Neural progenitor cell (in vitro differentiated cells): ENCODE measurements around the gene FRA10AC1. TPM values are rescaled to one million over a fixed set of nuclear protein-coding genes. Genes with fewer than 3 reads are reported as not detected.

Experiments used
- DNase-seq: peaks from one replicate; pipeline ENCODE4 v3.0.0-alpha.2; 2016; ENCODE audit warnings: low spot score
- H2AFZ ChIP-seq: fragments of 200-600 bp; sonication (generic); replicated peaks from 2 replicates; pipeline ENCODE4 v1.6.1; 2016; ENCODE audit warnings: antibody characterized with exemption
- H3F3A ChIP-seq: fragments of 200-600 bp; sonication (generic); 2 replicates; pipeline ENCODE4 v1.6.1; 2016; ENCODE audit warnings: antibody characterized with exemption, low read depth
- H3K27ac ChIP-seq: fragments of 200-600 bp; sonication (generic); 2 replicates; pipeline ENCODE4 v1.5.1; 2016; ENCODE audit warnings: mild to moderate bottlenecking
- H3K27me3 ChIP-seq: fragments of 200-600 bp; sonication (generic); 2 replicates; pipeline ENCODE4 v1.6.1; 2016; ENCODE audit warnings: mild to moderate bottlenecking, moderate library complexity
- H3K36me3 ChIP-seq: fragments of 200-600 bp; sonication (generic); 2 replicates; pipeline ENCODE4 v1.5.1; 2016
- H3K4me1 ChIP-seq: fragments of 200-600 bp; sonication (generic); 2 replicates; pipeline ENCODE4 v1.6.1; 2016; ENCODE audit warnings: mixed run types
- H3K4me2 ChIP-seq: fragments of 200-600 bp; sonication (generic); 2 replicates; pipeline ENCODE4 v1.6.1; 2016
- H3K4me3 ChIP-seq: fragments of 200-600 bp; sonication (generic); 2 replicates; pipeline ENCODE4 v1.5.1; 2016
- H3K79me2 ChIP-seq: fragments of 200-600 bp; sonication (generic); 2 replicates; pipeline ENCODE4 v1.6.1; 2016; ENCODE audit warnings: low read depth
- H3K9ac ChIP-seq: fragments of 200-600 bp; sonication (generic); 2 replicates; pipeline ENCODE4 v1.6.1; 2016
- H3K9me3 ChIP-seq: fragments of 200-600 bp; sonication (generic); 2 replicates; pipeline ENCODE4 v1.5.1; 2016; ENCODE audit warnings: low read depth
- H4K20me1 ChIP-seq: fragments of 200-600 bp; sonication (generic); 2 replicates; pipeline ENCODE4 v1.6.1; 2016; ENCODE audit warnings: low read depth
- H3K27ac Mint-ChIP-seq: 3 replicates; pipeline ENCODE4 v1.8.0; 2021; ENCODE audit warnings: mixed read lengths
- H3K27me3 Mint-ChIP-seq: 2 replicates; pipeline ENCODE4 v1.8.0; 2022; ENCODE audit warnings: low read depth, mild to moderate bottlenecking, inconsistent platforms, moderate library complexity, mixed read lengths; ENCODE audit not compliant: insufficient read depth
- H3K36me3 Mint-ChIP-seq: 3 replicates; pipeline ENCODE4 v1.8.0; 2021; ENCODE audit warnings: mixed read lengths
- H3K4me1 Mint-ChIP-seq: 3 replicates; pipeline ENCODE4 v1.8.0; 2021; ENCODE audit warnings: mixed read lengths
- H3K4me3 Mint-ChIP-seq: 3 replicates; pipeline ENCODE4 v1.8.0; 2021; ENCODE audit warnings: mild to moderate bottlenecking, moderate library complexity, mixed read lengths
- H3K9me3 Mint-ChIP-seq: 3 replicates; pipeline ENCODE4 v1.8.0; 2020; ENCODE audit warnings: mixed read lengths
- CTCF ChIP-seq: fragments of 200-600 bp; sonication (generic); IDR thresholded peaks from 2 replicates; pipeline ENCODE4 v1.5.1; 2017; ENCODE audit warnings: antibody characterized with exemption, mild to moderate bottlenecking
- EZH2 ChIP-seq: fragments of 200-600 bp; sonication (generic); IDR thresholded peaks from 2 replicates; pipeline ENCODE4 v1.6.1; 2017; ENCODE audit warnings: antibody characterized with exemption, mild to moderate bottlenecking, moderate library complexity
- EZH2phosphoT487 ChIP-seq: fragments of 200-600 bp; sonication (generic); IDR thresholded peaks from 2 replicates; pipeline ENCODE4 v1.6.1; 2017; ENCODE audit warnings: antibody characterized with exemption
- total RNA-seq: library from RNA; depleted of rRNA; stranded (reverse); fragments of >200 nt; gene quantifications from 2 replicates; pipeline ENCODE4 v1.2.3, GENCODE V29; 2015; ENCODE audit warnings: low replicate concordance

Gene FRA10AC1
- total RNA-seq, 1 donor from 2014 or later: 31.4 TPM

GRCh38 chr10:93639791-93640190 lies 62.6 kb downstream of the FRA10AC1 start:
- Histone ChIP-seq H4K20me1 (no peaks in the 10 kb centered on the region), H3K4me1 (no peaks in the 10 kb centered on the region), H3K4me2 (no peak overlapping the region), H3K9ac (no peak overlapping the region), H3K36me3 (no peaks in the 10 kb centered on the region), H2AFZ (no peak overlapping the region), H3K27me3 (no peaks in the 10 kb centered on the region), H3K27ac (no peak overlapping the region), H3K79me2 (no peaks in the 10 kb centered on the region), H3K9me3 (no peaks in the 10 kb centered on the region), H3F3A (no peaks in the 10 kb centered on the region), H3K4me3 (no peak overlapping the region)
- no peak for DNase-seq
- peaks cover 2% of the 10 kb centered on the region for H3K27me3 Mint-ChIP-seq
- no peaks in the 10 kb centered on the region for H3K4me1 Mint-ChIP-seq
- TF ChIP-seq EZH2phosphoT487 (no peak), EZH2 (no peak), CTCF (no peak)
- no peak overlapping the region for H3K27ac Mint-ChIP-seq
- no peaks in the 10 kb centered on the region for H3K36me3 Mint-ChIP-seq
- no peak overlapping the region for H3K4me3 Mint-ChIP-seq
- H3K9me3 Mint-ChIP-seq: no peaks in the 10 kb centered on the region

GRCh38 chr10:93630625-93631557 lies 71.5 kb downstream of the FRA10AC1 start:
- Histone ChIP-seq H3K27ac (no peak overlapping the region), H3K4me1 (no peaks in the 10 kb centered on the region), H3K9me3 (no peaks in the 10 kb centered on the region), H2AFZ (peak overlapping the region; percentile 87), H3K36me3 (no peaks in the 10 kb centered on the region), H3K4me2 (no peak overlapping the region), H3K79me2 (no peaks in the 10 kb centered on the region), H3K27me3 (no peaks in the 10 kb centered on the region), H3K4me3 (no peak overlapping the region), H3F3A (no peaks in the 10 kb centered on the region), H3K9ac (no peak overlapping the region), H4K20me1 (no peaks in the 10 kb centered on the region)
- no peak overlapping the region for H3K27ac Mint-ChIP-seq
- no peaks in the 10 kb centered on the region for H3K27me3 Mint-ChIP-seq
- H3K4me1 Mint-ChIP-seq: peaks cover 31% of the 10 kb centered on the region
- peak overlapping the region; percentile 20 for H3K4me3 Mint-ChIP-seq
- TF ChIP-seq EZH2phosphoT487 (no peak), EZH2 (no peak), CTCF (no peak)
- H3K9me3 Mint-ChIP-seq: no peaks in the 10 kb centered on the region
- DNase-seq: no peak
- H3K36me3 Mint-ChIP-seq: no peaks in the 10 kb centered on the region

GRCh38 chr10:93629647-93630305 lies 72.6 kb downstream of the FRA10AC1 start:
- Histone ChIP-seq H3K4me2 (no peak overlapping the region), H3K27me3 (no peaks in the 10 kb centered on the region), H3K4me1 (no peaks in the 10 kb centered on the region), H3K79me2 (no peaks in the 10 kb centered on the region), H2AFZ (no peak overlapping the region), H3K9me3 (no peaks in the 10 kb centered on the region), H3F3A (no peaks in the 10 kb centered on the region), H3K36me3 (no peaks in the 10 kb centered on the region), H3K27ac (no peak overlapping the region), H3K4me3 (no peak overlapping the region), H3K9ac (no peak overlapping the region), H4K20me1 (no peaks in the 10 kb centered on the region)
- Mint-ChIP-seq H3K36me3 (no peaks in the 10 kb centered on the region), H3K27me3 (no peaks in the 10 kb centered on the region), H3K4me1 (peaks cover 31% of the 10 kb centered on the region), H3K4me3 (no peak overlapping the region), H3K9me3 (no peaks in the 10 kb centered on the region), H3K27ac (no peak overlapping the region)
- DNase-seq: no peak
- TF ChIP-seq CTCF (no peak), EZH2phosphoT487 (no peak), EZH2 (no peak)
